B cell (primary cell): ENCODE measurements around the gene ZNF541.

Source experiments
- CTCF ChIP-seq: fragments of 200-600 bp; IDR thresholded peaks from one replicate; pipeline ENCODE4 v1.8.0; 2022; ENCODE audit warnings: antibody characterized with exemption, mild to moderate bottlenecking
- EZH2 ChIP-seq: IDR thresholded peaks from 2 replicates; pipeline ENCODE4 v1.6.1; 2012; ENCODE audit warnings: borderline replicate concordance, low read depth, mild to moderate bottlenecking, moderate library complexity, low read length; ENCODE audit not compliant: insufficient read depth, poor library complexity, severe bottlenecking

GRCh38 chr19:47600246-47601179 is 27.6 kb upstream of the ZNF541 start:
- TF ChIP-seq CTCF (no peak), EZH2 (no peak)
